IPS-11a (cell line): ENCODE results near the gene KIAA0930.
"Not testable (repeated sequence)": the region's sequence is repeated elsewhere in the genome, so short reads cannot be mapped to it uniquely, and the experiment has no call there.

Source experiments
- H3K4me3 ChIP-seq: one replicate; pipeline ENCODE4 v1.5.1; 2013; ENCODE audit warnings: low read depth, low read length, control low read depth

KIAA0930 gene

GRCh38 chr22:45263463-45264269 is 23.0 kb upstream of the KIAA0930 start:
- no peak overlapping the region for H3K4me3 ChIP-seq

GRCh38 chr22:45262931-45263462 is 22.3 kb upstream of the KIAA0930 start:
- no peak overlapping the region for H3K4me3 ChIP-seq

DNA sequence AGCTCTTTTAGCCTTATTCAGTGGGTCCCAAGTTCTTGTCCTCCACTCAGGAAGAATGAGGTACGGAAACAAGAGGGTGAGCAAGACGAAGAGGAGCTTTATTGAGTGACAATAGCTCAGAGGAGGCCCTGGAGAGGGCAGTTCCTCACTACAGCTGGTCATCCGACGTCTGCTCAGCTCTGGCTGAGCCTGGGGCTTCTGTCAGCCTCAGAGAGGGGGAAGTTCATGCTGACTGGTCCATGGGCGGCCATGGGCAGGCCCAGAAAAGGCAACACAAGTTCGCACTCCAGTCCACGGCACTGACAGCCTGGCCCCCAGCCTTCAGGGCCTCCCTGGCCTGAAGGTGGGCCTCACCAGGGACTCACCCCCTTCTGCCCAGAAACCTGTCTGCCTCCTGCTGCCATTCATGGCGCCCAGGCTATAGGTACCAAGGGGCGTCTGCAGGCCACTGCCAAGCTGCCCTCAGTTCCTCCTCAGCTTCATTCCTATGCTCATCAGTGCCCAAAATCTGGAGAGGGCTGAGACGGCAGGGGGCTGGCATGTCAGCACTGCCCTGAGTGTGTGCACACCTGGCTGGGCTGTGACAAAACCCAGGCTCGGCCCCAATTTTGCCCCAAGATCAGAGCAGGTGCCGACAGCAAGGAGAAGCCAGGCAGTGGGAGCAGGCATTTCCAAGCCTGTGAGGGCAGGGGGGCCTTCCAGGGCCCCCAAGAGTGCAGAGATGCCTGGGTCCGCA is 21.7 kb upstream of the KIAA0930 start:
- H3K4me3 ChIP-seq: no peak overlapping the region

- H3K4me3 ChIP-seq: no peak overlapping the region
These were observed 20.9 kb upstream of the KIAA0930 start for GRCh38 chr22:45261407-45262088.

GRCh38 chr22:45260395-45260759 is 19.7 kb upstream of the KIAA0930 start:
- H3K4me3 ChIP-seq: not testable (repeated sequence)

DNA sequence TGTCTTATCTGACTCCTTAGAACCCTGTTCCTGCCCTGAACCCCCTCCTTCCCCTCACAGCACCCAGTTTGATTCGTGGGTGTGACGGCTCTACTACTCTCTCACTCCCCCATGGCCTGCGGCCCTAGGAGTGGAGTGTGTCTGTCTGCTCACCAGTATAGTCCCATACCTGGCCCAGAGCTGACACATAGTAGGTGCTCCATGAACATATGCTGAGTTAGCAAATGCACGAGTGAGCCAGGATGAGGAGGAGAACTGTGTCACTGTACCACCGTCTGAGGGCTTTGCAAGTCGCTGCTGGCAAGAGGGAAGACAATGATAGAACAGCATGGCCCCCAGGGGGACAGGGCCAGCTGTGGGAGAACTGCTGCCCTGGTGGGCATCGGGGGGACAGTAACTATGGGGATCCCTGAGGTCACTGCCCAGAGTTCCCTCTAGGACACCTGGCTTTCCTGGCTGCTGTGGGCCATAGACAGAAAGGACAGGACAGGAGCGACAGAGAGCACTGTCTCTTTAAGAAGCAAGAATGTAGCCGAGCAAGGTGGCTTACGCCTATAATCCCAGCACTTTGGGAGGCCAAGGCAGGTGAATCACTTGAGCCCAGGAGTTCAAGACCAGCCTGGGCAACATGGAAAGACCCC is 19.2 kb upstream of the KIAA0930 start:
- no peak overlapping the region for H3K4me3 ChIP-seq

GRCh38 chr22:45257941-45258340 is 17.2 kb upstream of the KIAA0930 start:
- not testable (repeated sequence) for H3K4me3 ChIP-seq

GRCh38 chr22:45254789-45255278 is 14.1 kb upstream of the KIAA0930 start:
- no peak overlapping the region for H3K4me3 ChIP-seq

GRCh38 chr22:45254388-45254787 is 13.7 kb upstream of the KIAA0930 start:
- H3K4me3 ChIP-seq: no peak overlapping the region

DNA sequence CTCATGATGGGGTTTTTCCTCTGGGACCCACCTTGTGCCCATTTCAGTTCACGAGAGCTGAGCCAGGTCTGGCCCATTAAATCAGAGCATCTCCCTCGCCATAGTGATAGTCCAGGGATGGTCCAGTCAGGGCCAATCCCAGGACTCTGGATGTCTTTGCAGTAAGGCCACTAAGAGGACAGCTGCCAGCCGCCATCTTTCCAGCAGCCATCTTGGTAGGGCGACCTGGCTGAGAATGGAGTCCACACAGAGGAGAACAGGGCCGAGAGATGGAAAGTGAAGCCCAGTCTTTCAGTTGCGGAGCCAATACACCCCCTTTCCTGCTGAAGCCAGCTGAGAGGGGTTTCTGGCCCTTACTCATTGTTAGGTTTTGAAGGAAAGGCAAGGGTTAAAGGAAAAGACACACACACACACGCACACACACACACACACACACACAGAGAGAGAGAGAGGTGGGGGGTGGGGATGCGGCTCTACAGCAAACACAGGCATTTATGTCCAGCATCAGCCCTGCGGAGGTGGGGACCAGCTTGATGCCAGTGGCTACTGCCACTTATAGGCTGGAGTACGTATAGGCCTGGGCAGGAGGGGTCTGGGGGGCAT is 12.4 kb upstream of the KIAA0930 start:
- no peak overlapping the region for H3K4me3 ChIP-seq

GRCh38 chr22:45251825-45252224 is 11.1 kb upstream of the KIAA0930 start:
- no peak overlapping the region for H3K4me3 ChIP-seq

DNA sequence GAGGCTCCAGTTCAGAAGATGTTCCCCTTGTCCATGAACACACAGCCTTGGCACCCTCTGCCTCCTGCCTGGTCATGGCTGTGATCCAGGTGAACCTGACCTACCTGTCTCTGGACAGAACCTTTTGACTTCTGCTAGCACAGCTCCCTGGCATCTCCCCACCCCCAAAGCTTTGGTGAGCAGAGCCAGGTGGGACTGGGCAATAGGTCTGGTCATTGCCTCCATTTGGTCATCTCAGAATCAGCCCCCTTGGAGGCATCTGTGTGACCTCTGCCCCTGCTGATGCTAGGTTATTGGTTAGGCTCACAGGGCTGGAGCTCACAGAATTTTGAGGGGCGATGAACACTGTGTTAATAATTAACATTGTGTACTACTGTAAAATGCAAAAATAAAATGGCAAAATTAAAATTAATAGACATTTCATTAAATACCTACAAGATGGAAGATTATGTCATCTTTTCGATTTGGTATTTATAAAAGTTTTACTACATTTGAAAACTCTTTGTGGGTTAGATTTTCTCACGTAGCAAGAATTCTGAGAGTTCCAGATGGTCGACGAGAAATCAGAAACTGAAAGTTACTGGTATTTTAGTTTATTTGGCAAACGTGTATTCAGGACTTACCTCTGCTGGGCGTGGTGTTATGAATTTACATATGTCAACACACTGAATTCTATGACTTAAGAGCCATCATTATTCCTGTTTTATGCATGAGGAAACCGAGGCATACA is 8.3 kb upstream of the KIAA0930 start:
- no peak overlapping the region for H3K4me3 ChIP-seq

GRCh38 chr22:45246060-45246985 is 5.6 kb upstream of the KIAA0930 start:
- no peak overlapping the region for H3K4me3 ChIP-seq

DNA sequence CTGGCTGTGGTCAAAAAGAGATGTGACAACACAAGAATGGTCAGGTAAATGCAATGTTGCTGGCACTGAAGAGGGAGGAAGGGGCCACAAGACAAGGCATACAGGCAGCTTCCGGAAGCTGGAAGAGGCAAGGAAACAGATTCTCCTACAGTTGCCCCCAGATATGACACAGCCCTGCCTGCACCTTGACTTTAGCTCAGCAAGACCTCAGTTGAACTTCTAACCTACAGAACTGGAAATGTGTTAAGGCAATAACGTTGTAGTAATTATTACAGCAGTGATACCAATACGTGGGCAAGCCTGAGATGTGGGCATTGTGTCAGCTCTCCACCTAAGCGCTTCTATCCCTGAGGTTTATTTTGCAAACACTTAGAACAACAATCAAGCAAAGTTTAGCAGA is 4.2 kb upstream of the KIAA0930 start:
- no peak overlapping the region for H3K4me3 ChIP-seq

DNA sequence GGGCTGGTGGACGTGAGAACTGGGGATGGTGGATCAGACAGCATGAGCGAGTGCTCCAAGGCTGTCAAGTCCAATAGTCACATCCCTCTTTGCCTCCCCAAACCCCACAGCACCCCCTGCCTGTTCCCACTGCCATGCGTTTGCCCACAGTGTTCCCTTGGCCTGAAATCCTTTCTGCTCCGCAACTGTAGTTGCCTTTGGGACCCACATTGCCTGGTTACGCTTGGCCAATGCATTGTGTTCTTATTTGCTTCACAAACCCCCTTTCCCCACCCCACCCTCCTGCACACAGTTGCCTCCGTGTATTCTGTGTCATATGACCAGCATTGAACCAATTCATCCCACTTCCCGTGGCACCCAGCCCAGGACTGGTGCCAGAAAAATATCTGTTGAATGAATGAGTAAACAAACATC is 2.1 kb upstream of the KIAA0930 start:
- no peak overlapping the region for H3K4me3 ChIP-seq

DNA sequence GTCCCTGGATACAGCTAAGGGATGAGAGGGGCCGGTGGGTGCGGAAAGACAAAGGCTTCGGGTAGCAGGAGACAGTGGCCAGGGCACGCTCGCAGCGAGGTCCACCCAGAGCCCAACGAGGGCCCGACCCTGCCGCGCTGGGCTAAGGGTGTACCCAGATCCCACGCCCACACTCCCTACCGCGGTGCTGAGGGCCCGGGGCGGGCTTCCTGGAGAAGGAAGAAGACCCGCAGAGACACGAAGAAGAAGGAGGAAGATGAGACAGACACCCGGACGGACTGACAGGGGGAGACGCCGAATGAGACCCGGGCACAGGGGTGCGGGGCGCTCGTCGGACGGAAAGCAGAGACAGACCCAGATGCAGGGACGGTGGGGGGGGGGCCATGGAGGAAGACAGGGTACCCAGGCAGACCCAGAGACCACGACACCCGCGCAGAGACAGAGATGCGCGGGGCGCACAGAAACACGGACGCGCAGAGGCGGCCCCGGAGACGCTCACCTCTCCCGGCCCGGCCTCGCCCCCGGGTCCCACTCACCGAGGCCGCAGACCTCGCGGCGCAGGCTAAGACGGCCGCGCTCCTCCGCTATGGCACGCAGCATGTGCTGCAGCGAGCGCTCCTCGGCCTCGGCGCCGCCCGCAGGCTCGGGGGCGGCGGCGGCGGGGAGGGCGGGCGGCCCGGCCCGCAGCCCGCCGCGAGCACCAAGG is 437 bp downstream of the KIAA0930 start:
- H3K4me3 ChIP-seq: peak overlapping the region; percentile 67

DNA sequence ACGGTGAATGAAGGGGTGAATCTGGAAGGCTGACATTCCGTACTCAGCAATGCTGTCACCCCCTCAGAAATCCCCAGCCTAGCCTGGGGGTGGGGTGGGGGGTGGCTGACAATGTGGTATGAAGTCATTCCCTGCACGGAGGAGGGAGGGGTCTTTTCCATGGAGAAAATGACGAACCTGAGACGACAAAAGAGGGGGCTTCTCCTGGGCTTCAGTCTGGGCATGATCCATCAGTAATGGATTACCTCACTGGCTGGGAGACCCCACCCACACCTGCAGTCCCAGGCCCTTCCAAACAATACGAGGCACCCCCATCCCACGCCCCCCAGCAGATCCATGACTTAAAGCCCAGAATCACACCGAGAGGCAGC is 1.0 kb downstream of the KIAA0930 start:
- H3K4me3 ChIP-seq: peak overlapping the region; percentile 67
